Frontal cortex (tissue), 4 donors: ENCODE measurements around the gene PMEPA1. TPM values are rescaled to one million over a fixed set of nuclear protein-coding genes. Genes with fewer than 3 reads are reported as not detected.

Experiments used
- DNase-seq, 2 donors: peaks; one replicate each; pipeline ENCODE4 v3.0.0; 2012; ENCODE audit warnings: low spot score in 2 of 2
- FAIRE-seq: peaks from 2 replicates; lab custom pipeline; 2012; peaks lifted over from hg19 to GRCh38; lab: Jason Lieb, UNC
- total RNA-seq: library from RNA; depleted of rRNA; stranded (reverse); fragments of >200 nt; gene quantifications from one replicate; pipeline ENCODE4 v1.2.3, GENCODE V29; 2014
- donor health status: control.
- donor health status: control.
- donor health status: control.

The PMEPA1 gene, protein sequence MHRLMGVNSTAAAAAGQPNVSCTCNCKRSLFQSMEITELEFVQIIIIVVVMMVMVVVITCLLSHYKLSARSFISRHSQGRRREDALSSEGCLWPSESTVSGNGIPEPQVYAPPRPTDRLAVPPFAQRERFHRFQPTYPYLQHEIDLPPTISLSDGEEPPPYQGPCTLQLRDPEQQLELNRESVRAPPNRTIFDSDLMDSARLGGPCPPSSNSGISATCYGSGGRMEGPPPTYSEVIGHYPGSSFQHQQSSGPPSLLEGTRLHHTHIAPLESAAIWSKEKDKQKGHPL
- total RNA-seq = 6.1 TPM

- DNase-seq (peak; percentile 97 to 98), FAIRE-seq (no peak)
These were observed at the start of gene PMEPA1 for GRCh38 chr20:57709823-57710799. TSS of gene PMEPA1 (minus strand) at chr20:57710015. CDS start at chr20:57709582, 433 bp downstream.

GRCh38 chr20:57757767-57758166, 48.0 kb upstream of the PMEPA1 start:
- DNase-seq = no peak

DNA sequence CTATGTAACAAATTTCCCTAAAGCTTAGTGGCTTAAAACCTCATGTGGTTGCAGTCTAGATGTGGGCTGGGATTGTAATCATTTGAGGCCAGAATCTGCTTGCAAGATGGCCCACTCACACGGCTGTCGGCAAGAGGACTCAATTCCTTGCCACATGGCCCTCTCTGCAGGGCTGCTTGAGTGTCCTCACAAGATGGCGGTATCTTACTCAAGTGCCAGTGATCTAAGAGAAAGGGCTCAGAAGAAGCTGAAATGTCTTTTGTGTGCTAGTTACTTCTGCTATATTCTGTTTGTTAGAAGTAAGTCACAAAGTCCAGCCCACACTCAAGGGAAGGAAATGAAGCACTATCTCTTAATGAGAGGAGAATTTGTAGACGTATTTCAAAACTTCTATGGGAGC, 47.1 kb upstream of the PMEPA1 start:
- DNase-seq = no peak
- no peak for FAIRE-seq

More at GRCh38 chr20:57757767-57758166, 48.0 kb upstream of the PMEPA1 start:
- FAIRE-seq = no peak

DNA sequence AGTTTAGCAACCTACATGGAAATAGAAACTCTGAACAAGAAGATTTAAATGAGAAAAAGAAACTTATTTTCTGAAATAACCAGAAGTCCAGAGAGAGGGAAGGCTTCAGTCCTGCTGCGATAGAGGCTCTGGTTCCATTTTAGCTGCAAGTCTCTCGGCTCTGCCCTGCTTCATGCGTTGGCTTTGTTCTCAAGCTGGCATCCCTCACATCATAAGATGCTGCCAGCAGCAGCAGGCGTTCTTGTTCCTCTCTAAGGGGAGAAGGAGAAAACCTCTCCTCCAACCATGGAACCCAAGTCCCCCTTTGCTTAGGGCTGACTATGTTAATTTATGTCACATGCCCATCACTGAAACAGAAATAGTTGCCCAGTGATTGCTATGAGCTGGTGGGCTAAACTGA, 46.4 kb upstream of the PMEPA1 start:
- DNase-seq = no peak
- FAIRE-seq = no peak

GRCh38 chr20:57755609-57756008, 45.8 kb upstream of the PMEPA1 start:
- DNase-seq = no peak
- FAIRE-seq = no peak

DNA sequence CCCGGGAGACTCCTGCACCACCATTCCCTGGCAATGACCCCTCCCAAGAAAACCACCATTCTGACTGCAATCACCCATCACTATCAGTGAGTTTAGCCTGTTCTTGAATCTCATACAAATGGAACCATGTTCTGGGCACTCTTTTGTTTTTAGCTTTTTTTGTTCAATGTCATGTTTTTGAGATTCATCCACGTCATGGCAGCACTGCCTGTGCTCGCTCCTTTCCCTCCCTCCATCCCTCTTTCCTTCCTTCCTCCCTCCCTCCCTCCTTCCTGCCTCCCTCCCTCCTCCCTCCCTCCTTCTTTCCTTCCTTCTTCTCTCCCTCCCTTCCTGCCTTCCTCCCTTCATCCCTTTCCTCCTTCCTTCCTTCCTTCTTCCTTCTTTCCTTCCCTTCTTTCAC, 44.4 kb upstream of the PMEPA1 start:
- DNase-seq (no peak), FAIRE-seq (no peak)

DNA sequence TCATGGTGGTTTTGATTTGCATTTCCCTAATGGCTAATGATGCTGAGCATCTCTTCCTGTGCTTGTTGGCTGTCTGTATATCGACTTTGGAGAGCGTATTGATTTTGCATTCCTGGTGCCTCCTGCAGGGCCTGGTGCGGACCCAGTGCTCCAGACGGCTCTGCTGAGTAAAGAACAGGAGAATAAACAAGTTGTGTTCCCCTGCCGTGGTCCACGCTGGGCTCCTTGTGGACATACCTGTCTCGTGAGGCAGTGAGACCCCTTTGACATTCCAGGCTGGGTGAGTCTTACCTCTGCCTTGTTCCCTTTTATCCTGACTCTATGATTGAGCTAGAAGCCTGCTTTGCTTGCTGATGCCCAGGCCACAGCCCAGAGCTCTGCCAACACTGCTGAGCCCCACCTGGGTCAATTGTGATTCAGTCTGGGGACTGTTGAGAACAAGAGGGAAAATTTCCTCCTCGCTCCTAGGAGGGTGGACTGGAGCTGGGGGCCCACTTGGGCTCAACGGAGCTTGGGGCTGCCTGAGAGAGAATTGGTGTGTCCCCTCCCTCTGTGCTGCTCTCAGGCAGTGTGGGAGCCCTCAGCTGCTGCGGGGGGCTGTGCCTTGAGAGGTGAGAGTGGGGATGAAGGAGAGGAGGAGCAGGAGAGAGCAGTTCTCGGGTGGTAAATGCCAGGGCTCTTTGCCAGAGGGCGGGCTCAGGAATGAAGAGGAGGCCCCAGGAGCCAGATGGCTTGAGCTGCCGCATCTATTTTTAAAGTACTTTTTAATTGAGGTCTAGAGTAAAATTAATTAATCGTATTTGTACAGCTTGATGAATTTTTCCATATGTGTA, 43.7 kb upstream of the PMEPA1 start:
- DNase-seq (no peak), FAIRE-seq (no peak)

- DNase-seq (no peak), FAIRE-seq (no peak)
These were observed 41.6 kb upstream of the PMEPA1 start for GRCh38 chr20:57751411-57751810.

- DNase-seq (no peak), FAIRE-seq (no peak)
These were observed 40.1 kb upstream of the PMEPA1 start for GRCh38 chr20:57749869-57750268.

GRCh38 chr20:57749131-57749690, 39.4 kb upstream of the PMEPA1 start:
- DNase-seq (no peak), FAIRE-seq (no peak)

- FAIRE-seq (no peak), DNase-seq (peak; percentile 47 to 83)
These were observed 38.9 kb upstream of the PMEPA1 start for GRCh38 chr20:57748601-57749130.

- no peak for DNase-seq
These were observed 38.2 kb upstream of the PMEPA1 start for GRCh38 chr20:57747861-57748481.

DNA sequence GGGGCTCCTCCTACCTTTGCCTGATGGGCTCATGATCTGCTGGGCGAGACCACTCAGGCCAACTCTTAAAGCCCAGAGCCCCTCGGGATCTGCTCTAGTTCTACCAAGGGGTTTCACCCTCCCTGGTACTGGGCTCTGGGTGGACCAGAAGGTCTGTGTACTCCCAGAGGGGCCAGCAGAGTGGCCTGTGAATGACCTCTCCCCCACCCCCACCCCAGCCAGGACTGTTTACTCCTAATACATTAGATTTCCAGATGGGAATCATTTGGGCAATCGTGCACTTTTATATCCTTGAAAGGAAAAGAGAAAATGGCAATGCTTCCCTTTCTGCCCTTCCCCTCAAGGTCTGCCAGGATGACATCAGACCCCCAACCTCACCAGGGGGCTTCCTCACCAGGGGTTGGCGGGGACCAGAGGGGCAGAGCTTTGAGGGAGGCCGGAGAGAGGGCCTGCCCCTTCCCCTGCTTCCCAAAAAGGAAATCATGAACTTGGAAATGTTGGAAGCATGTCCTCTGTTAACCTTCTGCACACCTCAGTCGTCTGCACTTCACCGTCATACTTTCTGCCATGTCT, 37.1 kb upstream of the PMEPA1 start:
- DNase-seq = no peak
- no peak for FAIRE-seq

More at GRCh38 chr20:57747861-57748481, 38.2 kb upstream of the PMEPA1 start:
- no peak for FAIRE-seq

DNA sequence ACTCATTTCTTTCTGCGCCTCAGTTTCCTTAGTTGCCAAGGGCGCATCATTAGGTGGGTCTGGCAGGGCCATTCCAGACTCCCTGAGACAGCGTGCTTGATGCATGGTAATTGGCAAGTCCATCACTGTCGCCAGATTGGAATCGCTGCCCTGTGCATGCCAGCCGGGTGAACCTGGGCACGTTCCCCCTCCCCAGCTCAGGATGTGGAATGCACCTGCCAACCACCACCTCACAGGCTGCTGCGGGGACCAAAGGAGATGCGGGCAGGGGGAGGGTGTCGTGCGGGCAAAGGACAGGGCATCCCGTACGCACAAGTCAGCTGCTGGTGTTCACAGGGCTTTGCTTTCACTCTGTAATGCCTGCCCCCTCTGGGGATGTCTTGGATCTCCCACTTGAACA, 36.4 kb upstream of the PMEPA1 start:
- DNase-seq (no peak), FAIRE-seq (no peak)

GRCh38 chr20:57744206-57744605, 34.4 kb upstream of the PMEPA1 start:
- DNase-seq (no peak), FAIRE-seq (no peak)

- DNase-seq (no peak), FAIRE-seq (no peak)
These were observed 33.8 kb upstream of the PMEPA1 start for GRCh38 chr20:57743450-57744095.

- DNase-seq (no peak), FAIRE-seq (no peak)
These were observed 32.8 kb upstream of the PMEPA1 start for GRCh38 chr20:57742507-57743181.

- DNase-seq = no peak
- FAIRE-seq = no peak
These were observed 28.7 kb upstream of the PMEPA1 start for GRCh38 chr20:57738484-57738883.
